ENCODE data around the gene DMAC2L.
"Not testable (repeated sequence)": the region's sequence is repeated elsewhere in the genome, so short reads cannot be mapped to it uniquely, and the experiment has no call there.

Gene DMAC2L

DNA sequence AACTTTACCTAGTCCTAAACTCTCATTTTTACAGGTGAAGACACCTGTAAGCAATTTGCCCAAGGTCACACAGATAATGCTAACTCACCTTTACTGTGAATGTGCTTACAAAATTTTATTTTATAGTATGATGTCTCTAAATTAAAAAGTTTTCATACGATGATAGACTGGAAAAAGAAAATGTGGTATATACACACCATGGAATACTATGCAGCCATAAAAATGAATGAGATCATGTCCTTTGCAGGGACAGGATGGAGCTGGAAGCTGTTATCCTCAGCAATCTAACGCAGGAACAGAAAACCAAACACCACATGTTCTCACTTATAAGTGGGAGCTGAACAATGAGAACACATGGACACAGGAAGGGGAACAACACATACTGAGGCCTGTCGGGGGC lies 44.2 kb downstream of the DMAC2L start:
- not testable (repeated sequence) for DNase-seq (ENCODE audit: low read depth)

DNA sequence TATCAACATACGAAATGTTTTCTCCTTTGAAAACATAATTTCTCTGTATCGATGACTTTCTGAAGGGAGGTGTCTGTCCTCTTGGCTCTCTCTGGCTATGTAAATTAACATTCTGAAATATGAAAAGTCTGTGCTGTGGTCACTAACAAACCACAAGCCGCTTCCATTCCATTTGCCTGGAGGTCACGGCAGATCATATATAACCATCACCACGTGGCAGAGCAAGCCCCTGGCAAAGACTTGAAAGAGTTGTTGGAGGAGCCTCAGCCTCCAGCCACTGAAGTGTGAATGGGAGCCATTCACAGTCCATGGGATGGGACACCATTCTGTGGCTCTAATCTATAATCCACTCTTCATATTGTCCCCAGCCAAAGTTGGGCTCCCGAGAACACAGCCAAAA lies 45.0 kb downstream of the DMAC2L start:
- no peak for DNase-seq (ENCODE audit: low read depth)

DNA sequence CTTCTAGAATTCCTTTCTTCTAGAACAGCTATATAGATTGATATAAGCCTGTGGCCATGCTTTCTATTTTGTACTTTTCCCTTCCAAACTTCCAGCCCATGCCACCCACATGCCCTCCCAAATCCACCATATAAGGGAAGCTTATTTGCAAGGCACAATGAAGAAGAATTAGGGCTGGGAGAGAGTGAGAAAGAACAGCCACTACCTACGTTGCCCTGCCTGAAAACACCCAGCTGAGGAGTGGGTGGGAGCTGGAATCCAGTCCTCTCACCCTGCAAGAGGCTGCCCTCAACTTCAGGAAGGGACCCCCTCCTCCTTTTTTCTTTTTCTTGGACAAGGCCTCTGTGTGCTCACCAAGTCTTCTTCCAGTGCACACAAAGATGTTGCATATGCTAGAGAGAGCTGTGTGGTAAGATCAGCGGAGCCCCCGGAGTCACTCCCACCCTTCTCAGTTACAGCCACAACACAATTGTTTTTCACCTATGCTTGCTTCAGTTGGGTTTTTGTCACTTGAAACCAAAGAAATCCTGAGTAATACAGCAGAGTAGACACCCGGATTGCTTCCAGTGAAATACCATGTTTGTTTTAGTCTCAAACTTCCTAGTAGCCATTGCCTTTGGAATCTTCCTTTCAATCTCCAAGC lies 45.8 kb downstream of the DMAC2L start:
- no peak for DNase-seq (ENCODE audit: low read depth)

DNA sequence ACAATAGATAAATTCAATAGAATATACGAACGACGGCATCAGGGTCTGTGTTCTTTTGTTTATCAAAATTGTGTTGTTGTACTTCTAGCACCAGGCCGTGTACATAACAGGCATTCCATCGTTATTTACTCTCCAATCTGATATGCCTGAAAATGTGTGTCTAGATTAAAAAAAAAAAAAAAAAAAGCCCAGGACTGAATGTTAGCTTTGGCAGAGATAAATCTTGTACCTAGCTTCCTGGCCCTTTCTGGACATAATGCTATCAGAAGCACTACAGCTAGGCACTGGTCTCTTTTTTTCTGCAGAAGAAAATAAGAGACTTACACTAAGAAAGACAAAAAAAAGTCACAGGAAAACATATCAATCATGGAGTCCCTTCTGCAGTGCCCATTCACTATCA lies 47.5 kb downstream of the DMAC2L start:
- DNase-seq (ENCODE audit: low read depth), result no peak

DNA sequence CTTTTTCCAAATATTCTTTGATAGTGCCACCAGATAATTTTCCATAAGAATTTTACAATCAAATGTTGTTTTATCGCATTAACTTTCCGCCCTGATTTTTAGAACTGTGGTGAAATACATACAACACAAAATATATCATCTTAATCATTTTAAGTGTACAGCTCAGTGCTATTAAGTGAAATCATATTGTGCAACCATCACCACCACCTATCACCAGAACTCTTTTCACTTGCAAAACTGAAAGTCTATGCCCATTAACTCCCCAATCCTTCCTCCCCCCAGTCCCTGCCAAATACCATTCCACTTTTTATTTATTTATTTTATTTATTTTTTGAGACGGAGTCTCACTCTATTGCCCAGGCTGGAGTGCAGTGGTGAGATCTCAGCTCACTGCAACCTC lies 48.0 kb downstream of the DMAC2L start:
- DNase-seq (ENCODE audit: low read depth), result no peak

DNA sequence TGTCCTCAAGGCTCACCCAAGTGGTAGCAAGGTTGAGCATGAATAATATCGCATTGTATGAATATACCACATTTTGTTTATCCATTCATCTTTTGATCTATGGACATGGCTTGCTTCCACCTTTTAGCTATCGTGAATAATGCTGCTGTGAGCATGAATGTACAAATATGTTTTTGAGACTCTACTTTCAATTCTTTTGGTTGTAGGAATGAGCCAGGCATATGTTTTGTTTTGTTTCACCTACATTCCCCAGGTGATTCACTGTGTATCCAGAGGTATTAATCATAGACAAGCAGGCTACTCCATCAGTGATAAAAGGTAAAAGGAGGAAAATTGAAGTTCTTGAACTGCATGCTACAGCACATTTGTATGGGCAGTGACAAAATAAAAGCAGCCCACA lies 48.7 kb downstream of the DMAC2L start:
- no peak for DNase-seq (ENCODE audit: low read depth)

DNA sequence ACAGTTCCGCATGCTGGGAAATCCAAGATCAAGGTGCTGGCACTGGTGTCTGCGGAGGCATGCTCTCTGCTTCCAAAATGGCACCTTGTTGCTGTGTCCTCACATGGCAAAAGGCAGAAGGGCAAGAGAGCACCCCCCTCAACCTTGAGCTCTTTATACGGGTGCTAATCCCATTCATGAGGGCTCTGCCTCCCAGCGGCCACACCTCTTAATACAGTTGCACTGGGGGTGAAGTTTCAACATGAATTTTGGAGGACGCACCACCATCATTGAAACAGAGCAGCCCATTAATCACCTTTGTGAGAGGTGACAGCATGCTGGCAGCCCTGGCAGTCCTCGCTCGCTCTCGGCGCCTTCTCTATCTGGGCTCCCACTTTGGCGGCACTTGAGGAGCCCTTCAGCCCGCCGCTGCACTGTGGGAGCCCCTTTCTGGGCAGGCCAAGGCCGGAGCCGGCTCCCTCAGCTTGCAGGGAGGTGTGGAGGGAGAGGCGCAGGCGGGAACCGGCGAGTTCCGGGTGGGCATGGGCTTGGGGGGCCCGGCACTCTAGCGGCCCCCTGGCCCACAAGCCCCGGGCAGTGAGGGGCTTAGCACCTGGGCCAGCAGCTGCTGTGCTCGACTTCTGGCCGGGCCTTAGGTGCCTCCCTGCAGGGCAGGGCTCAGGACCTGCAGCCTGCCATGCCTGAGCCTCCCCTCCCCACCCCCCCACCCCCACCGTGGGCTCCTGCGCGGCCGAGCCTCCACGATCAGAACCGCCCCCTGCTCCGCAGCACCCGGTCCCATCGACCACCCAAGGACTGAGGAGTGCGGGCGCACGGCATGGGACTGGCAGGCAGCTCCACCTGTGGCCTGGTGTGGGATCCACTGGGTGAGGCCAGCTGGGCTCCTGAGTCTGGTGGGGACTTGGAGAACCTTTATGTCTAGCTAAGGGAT lies 49.6 kb downstream of the DMAC2L start:
- DNase-seq (ENCODE audit: low read depth), result not testable (repeated sequence)

DNA sequence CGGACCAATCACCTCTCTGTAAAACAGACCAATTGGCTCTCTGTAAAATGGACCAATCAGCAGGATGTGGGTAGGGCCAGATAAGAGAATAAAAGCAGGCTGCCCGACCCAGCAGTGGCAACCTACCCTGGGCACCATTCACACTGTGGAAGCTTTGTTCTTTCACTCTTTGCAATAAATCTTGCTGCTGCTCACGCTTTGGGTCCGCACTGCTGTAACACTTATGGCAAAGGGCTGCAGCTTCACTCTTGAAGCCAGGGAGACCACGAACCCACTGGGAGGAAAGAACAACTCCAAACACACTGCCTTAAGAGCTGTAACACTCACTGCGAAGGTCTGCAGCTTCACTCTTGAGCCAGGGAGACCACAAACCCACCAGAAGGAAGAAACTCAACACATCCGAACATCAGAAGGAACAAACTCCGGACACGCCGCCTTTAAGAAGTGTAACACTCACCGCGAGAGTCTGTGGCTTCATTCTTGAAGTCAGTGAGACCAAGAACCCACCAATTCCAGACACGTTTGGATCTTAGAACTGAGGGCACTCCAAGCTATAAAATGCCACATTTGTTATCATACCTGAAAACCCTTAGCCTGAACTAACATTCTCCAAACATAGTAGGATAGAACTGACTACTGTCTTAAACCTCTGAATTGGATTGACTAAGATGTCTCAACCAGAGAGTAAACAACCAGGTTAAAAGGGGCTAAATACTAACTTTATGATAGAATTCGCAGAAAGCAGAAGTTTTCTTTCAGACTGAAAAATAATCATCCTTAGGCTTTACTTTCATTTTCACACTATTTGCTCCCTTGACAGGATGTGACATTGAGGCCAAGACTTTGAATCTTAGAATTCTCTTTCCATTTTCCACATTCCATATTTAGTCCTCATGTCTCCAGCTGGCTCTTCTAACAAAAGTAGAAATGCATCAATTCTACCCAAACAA lies 50.9 kb downstream of the DMAC2L start:
- no peak for DNase-seq (ENCODE audit: low read depth)

DNA sequence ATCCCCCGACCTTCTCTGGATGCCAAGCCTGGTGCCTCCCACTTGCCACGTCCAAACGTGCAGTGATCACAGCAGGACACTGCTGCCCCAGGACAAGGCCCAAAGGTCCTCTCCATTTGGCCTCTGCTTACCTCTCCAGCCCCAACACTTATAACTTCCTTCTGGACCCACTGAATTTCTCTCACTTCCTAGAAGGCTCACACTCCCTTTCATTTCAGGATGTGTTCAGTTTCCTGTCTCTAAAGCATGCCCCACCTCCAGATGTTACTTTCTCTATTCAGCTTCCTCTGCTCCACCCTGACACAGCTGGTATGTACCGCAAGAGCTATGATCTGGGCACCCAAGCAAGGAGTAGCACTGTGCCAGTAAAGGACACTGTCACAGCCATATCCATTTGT lies 51.6 kb downstream of the DMAC2L start:
- DNase-seq (ENCODE audit: low read depth), result peak; percentile 24

DNA sequence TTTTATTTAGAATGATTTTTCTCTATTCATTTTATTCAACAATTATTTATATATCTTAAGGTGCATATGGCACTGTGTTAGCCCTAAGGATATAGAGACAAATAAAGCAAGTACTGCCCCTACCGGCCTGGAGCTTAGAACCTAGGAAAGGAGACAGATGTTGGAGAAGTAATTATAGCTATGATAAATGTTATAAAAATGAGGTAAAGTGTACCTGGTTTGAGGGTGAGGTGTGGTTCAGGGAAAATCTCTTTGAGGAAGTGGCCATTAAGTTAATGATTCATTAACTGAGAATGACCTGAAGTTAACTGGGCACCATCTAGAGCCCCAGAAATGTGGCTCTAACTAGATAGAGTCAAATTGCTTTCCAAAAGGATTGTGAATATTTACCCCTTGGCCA lies 52.7 kb downstream of the DMAC2L start:
- DNase-seq (ENCODE audit: low read depth), result no peak

DNA sequence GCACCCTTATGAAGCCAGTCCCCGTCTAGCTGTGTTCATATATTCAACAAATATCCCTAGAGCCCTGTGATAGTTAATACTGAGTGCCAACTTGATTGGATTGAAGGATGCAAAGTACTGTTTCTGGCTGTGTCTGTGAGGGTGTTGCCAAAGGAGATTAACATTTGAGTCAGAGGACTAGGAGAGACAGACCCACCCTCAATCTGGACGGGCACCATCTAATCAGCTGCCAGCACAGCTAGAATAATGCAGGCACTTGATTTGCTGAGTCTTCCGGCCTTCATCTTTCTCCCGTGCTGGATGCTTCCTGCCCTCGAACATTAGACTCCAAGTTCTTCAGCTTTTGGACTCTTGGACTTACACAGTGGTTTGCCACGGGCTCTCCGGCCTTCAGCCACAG lies 53.4 kb downstream of the DMAC2L start:
- not testable (repeated sequence) for DNase-seq (ENCODE audit: low read depth)

DNA sequence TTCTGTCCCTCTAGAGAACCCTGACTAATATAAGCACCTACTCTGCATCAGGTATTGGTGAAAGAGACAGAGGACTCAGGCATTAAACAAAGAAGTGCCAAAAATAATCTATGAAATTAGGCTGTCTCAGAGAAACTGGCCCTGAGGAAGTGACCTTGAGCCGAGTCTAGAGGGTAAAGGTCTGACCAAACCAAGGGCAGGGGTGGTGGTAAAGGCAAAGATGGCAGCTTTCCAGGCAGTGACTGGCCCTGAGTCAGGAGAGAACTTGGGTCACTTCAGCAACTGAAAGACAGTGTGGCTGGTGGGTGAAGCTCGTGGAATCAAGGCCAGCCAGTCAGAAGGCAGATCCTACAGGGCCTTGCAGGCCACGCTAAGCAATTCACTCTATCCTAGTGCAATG lies 54.0 kb downstream of the DMAC2L start:
- no peak for DNase-seq (ENCODE audit: low read depth)

DNA sequence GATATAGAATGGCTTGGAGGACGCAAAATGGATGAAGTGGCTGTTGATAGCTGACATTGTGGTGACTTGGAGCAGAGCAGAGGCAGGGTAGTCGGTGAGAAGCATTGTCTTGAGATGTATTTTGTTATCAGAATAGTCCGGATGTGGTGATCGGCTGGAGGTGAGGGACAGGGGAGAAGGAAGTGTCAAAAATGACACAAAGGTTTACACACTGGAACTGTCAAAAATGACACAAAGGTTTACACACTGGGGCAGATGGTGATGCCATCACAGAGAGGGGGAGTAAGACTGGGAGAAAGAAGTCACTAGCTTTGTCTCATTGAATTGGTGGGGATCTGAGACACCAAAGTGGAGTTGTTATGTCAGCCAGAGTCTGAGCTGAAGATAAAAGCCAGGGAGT lies 54.5 kb downstream of the DMAC2L start:
- DNase-seq (ENCODE audit: low read depth), result no peak

DNA sequence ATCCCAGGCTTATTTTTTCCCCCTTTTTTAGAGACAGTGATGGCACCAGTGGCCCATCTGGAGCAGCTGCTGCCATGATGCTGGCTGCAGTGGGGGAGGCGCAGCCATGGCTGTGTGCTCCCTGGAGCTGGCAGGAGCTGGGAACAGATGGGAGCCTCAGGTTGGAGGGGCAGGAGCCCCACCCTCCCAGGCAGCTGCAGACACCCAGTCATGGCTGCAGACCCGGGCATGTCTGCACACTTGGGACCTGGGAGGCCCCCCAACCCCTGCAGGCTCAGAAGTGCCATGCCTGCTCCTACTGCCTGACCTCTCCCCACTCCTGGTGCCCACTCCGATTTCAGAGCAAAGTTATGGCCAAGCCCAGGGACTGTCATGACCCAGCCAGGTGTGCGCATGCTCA lies 59.4 kb downstream of the DMAC2L start:
- DNase-seq (ENCODE audit: low read depth), result no peak

DNA sequence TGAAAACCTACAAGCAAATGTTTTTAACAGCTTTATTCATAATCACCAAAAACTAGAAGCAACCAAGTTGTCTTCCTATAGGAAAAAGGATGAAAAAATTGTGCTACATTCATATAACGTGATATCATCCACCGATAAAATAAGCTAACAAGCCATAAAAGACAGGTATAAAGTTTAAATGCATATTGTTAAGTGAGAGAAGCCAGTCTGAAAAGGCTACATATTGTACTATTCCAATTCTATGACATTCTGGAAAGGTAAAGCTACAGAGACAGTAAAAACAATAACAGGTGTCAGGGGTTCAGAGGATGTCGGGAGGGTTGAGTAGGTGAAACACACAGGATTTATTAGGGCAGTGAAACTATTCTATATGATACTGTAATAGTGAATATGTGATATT lies 61.8 kb downstream of the DMAC2L start:
- no peak for DNase-seq (ENCODE audit: low read depth)

DNA sequence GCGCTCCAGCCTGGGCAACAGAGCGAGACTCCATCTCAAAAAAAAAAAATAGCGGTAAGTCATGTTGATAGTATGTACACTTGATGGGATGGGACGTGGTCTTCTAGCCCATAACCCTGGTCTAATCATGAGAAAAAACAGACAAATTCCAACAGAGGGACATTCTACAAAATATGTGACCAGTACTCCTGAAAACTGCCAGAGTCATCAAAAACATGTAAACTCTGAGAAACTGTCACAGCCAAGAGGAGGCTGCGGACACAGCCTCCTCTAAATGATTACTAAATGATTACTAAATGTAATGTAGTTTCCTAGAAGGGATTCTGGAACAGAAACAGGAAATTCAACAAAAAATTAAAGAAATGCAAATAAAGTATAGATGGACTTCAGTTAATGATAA lies 63.6 kb downstream of the DMAC2L start:
- no peak for DNase-seq (ENCODE audit: low read depth)

Data from stimulated activated CD8-positive, alpha-beta memory T cell treated with anti-CD3 and anti-CD28 coated beads, Interleukin-12 subunit alpha, Interleukin-12 subunit beta, amount 100 ng/mL, for 1 hour (primary cell).